H7 (cell line): ENCODE results near the gene TNFRSF4. TPM values are rescaled to one million over a fixed set of nuclear protein-coding genes. Genes with fewer than 3 reads are reported as not detected.

Experiments
- DNase-seq: peaks from one replicate; pipeline ENCODE4 v3.0.0; 2012
- H3K27me3 ChIP-seq: 2 replicates; pipeline ENCODE4 v1.6.0; 2011; ENCODE audit warnings: mild to moderate bottlenecking, low read length; ENCODE audit not compliant: control insufficient read depth, insufficient read depth
- H3K36me3 ChIP-seq: replicated peaks from 2 replicates; pipeline ENCODE4 v1.5.1; 2011; ENCODE audit warnings: low read length; ENCODE audit not compliant: control insufficient read depth, insufficient read depth
- H3K4me3 ChIP-seq: 2 replicates; pipeline ENCODE4 v1.5.1; 2011; ENCODE audit warnings: low read depth, mild to moderate bottlenecking, control low read depth, low read length, moderate library complexity; ENCODE audit not compliant: insufficient read depth
- total RNA-seq: library from RNA; depleted of rRNA; stranded (reverse); fragments of >200 nt; shearing (Covaris generic); gene quantifications from 2 replicates; pipeline ENCODE4 v1.2.3, GENCODE V29; 2014

The TNFRSF4 gene
- total RNA-seq, 1 experiment from 2014 or later = 0.07 TPM

DNA sequence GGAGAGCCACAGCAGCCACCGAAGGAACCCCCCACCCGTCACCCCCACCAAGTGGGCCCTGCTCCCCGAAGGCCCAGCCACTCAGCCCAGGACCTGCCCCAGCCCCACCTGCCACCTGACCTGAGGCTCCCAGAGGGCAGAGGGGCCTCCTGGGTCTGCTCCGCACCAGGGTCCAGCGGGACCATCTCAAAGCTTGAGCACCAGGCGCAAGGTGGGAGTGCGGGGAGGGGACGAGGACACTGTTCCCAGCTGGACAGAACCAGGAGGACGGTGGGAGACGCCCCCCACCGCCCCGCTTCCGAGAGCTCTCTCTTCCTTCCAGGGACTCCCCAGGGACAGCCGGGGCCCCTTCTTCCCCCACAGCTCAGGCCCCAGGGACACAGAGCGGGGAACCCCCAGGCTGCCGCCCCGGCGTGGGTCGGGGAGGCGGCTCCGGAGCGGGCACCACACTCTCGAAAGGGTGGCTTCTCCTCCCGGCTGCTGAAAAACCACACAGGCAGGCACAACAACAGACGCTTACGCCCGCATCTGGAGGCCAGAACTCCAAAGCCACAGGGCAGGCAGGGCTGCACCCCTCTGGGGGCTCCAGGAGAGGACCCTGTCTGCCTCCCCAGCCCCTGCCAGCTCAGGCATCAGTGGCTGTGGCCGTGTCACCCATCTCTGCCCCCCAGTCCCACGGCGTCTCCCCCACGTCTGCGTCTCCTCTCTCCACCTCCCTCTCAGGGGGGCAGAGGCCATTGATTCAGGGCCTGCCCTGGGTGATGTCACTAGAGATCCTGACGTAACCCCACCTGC is 42.2 kb downstream of the TNFRSF4 start:
- DNase-seq = peak; percentile 55
- Histone ChIP-seq H3K4me3 (no peak overlapping the region), H3K27me3 (no peaks in the 10 kb centered on the region), H3K36me3 (no peaks in the 10 kb centered on the region)

GRCh38 chr1:1171161-1171545 is 42.8 kb downstream of the TNFRSF4 start:
- no peaks in the 10 kb centered on the region for H3K36me3 ChIP-seq
- H3K4me3 ChIP-seq = no peak overlapping the region
- DNase-seq = peak; percentile 60
- no peaks in the 10 kb centered on the region for H3K27me3 ChIP-seq

- H3K4me3 ChIP-seq = no peak overlapping the region
- DNase-seq = peak; percentile 57
- no peaks in the 10 kb centered on the region for H3K36me3 ChIP-seq
- H3K27me3 ChIP-seq = no peaks in the 10 kb centered on the region
Observed at GRCh38 chr1:1170215-1171091, 43.5 kb downstream of the TNFRSF4 start.

- DNase-seq = peak; percentile 72
- Histone ChIP-seq H3K36me3 (no peaks in the 10 kb centered on the region), H3K4me3 (no peak overlapping the region), H3K27me3 (no peaks in the 10 kb centered on the region)
Observed at GRCh38 chr1:1169429-1170214, 44.3 kb downstream of the TNFRSF4 start.

DNA sequence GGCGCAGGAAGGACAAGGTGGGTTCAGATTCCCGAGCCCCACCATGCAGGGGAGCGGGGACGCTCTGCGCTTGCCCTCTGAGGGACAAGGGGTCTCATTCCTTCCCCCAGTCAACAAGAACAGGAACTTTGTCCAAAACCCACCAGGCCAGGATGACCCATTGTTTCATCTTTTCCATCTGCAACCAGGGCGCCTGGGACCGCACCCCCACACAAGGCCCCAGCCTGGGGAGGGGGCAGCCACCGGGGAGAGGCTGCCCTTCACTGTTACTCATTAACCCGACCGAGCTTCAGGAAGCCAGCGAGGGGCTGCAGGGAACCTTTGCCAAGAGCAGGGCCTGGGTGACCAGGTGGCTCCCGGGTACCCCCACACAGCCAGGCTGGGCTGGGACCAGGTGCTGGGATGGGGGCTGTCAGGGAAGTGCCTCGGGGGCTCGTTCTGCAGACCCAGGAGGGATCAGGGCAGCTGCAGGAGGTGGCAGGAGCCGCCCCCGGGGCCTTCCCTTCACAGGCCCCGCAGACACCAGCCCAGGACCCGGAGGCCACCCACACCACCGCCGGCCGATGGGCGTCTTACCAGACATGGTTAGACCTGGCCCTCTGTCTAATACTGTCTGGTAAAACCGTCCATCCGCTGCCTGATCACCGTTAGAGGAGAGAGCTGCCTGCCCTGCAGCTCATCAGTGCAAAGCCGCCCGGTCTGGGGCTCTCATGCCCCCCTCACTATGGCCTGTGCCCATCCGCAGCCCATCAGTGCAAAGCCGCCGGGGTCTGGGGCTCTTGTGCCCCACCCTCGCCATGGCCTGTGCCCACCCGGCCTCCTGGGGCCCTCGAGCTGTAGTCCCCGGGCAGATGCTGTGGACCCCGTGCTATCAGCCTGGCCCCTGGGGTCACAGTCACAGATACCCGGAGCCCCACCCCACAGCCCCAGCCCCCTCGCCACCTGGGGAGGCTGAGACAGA is 45.2 kb downstream of the TNFRSF4 start:
- Histone ChIP-seq H3K36me3 (no peaks in the 10 kb centered on the region), H3K4me3 (no peak overlapping the region), H3K27me3 (no peaks in the 10 kb centered on the region)
- DNase-seq = peak; percentile 69

GRCh38 chr1:1167841-1168450 is 46.0 kb downstream of the TNFRSF4 start:
- H3K36me3 ChIP-seq = no peaks in the 10 kb centered on the region
- H3K27me3 ChIP-seq = no peaks in the 10 kb centered on the region
- no peak overlapping the region for H3K4me3 ChIP-seq
- DNase-seq = peak; percentile 55

DNA sequence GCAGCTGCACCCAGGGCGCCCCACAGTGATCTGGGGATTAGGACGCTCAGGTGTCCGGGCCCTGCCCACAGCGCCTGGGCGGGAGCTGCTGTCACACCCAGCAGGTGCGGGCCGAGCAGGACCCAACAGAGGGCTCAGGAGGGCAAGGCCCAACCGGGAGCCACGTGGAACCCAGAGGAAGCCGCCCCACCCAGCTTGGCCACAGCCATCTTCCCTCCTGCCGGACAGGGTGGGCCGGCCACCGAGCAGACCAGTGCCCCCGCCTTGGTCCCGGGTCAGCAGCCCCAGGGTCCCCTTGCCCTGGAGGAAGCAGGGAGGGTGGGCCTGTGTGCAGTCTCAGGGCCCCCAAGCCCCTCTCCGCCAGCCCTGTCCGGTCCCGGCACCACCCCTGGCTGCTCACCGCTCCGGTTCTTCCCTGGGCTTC is 46.5 kb downstream of the TNFRSF4 start:
- DNase-seq = no peak
- Histone ChIP-seq H3K4me3 (no peak overlapping the region), H3K27me3 (no peaks in the 10 kb centered on the region), H3K36me3 (no peaks in the 10 kb centered on the region)

DNA sequence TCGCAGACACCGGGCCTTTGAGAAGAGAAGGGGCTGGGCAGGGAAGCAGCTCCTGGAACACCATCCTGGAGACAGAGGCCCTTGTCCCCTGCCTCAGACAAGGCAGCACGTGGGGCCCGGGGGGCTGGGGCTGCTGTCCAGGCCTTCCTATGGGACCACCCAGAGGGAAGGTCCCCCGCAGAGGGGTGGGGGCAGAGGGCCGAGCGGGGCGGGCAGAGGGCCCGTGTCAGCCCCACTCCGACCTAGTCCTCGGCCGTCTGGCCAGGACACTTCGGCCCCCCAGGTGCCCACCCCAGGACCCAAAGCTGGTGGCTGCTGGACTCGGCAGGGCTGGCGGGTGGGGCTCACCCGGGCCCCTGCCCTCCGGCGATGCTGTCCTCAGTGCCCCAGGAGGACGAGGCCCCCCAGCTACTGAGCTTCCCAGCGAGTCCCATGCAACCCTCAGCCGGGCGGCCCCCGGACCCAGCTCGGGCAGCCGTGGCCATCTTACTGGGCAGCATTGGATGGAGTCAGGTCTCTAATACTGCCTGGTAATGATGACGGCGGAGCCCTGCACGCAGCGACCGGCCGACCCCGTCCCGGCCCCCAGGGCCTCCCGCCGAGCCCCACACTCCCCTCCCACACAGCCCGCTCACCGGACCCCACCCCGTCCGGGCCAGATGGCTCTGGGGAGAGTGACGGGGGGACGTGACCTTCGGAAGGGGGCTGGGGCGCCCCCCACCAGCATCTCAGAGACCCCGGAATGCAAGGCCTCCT is 47.1 kb downstream of the TNFRSF4 start:
- Histone ChIP-seq H3K27me3 (no peaks in the 10 kb centered on the region), H3K4me3 (no peak overlapping the region), H3K36me3 (no peaks in the 10 kb centered on the region)
- no peak for DNase-seq

- DNase-seq = no peak
- H3K4me3 ChIP-seq = no peak overlapping the region
Observed at GRCh38 chr1:1165900-1166421, 48.0 kb downstream of the TNFRSF4 start.

DNA sequence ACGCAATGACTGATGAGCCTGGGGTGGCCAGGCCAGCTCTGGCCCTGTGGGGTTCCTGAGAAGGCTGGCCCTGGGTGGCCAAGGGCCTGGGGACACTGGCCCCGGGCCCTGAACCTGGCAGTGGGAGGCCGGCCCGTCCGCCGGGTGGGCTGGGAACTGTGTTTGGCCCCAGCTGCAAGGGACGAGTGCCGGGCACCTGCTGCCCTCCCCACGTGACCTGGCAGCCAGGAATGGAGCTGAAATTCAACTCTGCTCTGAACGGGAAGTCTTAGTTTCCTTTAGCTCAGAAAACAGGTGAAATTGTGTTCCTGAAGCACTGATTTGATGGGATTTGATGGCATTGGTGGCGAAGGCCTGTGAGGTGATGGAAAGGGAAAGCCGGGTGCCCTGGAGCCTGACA is 48.5 kb downstream of the TNFRSF4 start:
- Histone ChIP-seq H3K4me3 (no peak overlapping the region), H3K36me3 (no peaks in the 10 kb centered on the region), H3K27me3 (no peaks in the 10 kb centered on the region)
- no peak for DNase-seq

More at GRCh38 chr1:1165900-1166421, 48.0 kb downstream of the TNFRSF4 start:
- no peaks in the 10 kb centered on the region for H3K36me3 ChIP-seq
- H3K27me3 ChIP-seq = no peaks in the 10 kb centered on the region

- Histone ChIP-seq H3K4me3 (no peak overlapping the region), H3K27me3 (no peaks in the 10 kb centered on the region), H3K36me3 (no peaks in the 10 kb centered on the region)
- DNase-seq = peak; percentile 91
Observed at GRCh38 chr1:1164701-1165451, 49.1 kb downstream of the TNFRSF4 start.

DNA sequence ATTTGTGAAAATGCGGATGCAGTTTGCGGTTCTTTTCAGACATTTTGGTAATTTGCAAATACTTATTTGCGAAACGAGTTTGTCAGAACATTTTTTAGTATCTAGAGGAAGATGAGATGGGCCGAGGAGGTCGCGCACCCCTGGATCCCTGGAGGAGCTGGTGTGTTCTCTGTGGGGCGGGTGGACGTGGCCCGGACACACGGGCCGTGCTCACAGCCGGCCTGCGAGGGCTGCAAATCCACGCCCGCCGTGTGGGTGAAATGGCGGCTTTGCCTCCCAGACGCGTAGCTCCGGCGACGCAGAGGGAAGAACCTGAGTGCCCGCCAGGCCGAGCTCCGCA is 49.6 kb downstream of the TNFRSF4 start:
- H3K36me3 ChIP-seq = no peaks in the 10 kb centered on the region
- DNase-seq = no peak
- no peaks in the 10 kb centered on the region for H3K27me3 ChIP-seq
- H3K4me3 ChIP-seq = no peak overlapping the region
